ENCODE results near the gene FRAT2.

DNA sequence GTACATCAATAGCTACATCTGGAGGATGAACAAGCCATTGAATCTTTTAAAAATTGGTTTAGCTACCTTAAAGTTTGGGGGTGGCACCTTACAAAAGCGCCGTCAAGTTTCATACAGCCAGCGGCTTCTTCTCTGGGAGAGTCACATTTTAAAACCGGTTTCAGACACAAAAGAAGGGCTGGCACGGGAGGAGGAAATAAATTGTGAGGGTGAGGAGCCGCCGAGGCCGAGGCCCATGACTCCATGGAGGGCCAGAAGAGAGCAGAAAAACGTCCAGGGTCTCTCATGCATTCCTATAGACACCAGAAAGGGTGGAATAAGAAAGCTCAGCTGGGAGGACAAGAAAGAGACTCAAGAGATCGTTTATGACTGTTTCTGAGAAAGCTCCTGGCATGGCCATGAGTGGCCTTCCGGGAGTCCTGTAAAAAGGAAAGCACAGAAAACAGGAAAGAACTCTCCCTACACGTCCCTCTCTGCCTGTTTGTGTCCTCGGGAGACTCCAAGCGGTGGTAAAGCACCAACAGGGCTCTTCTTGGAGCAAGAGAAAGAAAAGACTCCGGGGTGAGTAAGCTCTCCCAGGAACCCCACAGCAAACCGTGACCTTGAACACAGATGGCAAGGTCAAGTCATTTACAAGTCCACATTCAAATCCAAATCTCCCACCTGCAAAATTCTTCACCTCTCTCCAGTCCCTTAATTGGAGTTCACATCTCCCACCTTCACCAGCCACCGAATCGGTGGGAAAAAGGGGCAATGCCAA, 1.8 kb downstream of the FRAT2 start:
- TF ChIP-seq, protein P1, sequence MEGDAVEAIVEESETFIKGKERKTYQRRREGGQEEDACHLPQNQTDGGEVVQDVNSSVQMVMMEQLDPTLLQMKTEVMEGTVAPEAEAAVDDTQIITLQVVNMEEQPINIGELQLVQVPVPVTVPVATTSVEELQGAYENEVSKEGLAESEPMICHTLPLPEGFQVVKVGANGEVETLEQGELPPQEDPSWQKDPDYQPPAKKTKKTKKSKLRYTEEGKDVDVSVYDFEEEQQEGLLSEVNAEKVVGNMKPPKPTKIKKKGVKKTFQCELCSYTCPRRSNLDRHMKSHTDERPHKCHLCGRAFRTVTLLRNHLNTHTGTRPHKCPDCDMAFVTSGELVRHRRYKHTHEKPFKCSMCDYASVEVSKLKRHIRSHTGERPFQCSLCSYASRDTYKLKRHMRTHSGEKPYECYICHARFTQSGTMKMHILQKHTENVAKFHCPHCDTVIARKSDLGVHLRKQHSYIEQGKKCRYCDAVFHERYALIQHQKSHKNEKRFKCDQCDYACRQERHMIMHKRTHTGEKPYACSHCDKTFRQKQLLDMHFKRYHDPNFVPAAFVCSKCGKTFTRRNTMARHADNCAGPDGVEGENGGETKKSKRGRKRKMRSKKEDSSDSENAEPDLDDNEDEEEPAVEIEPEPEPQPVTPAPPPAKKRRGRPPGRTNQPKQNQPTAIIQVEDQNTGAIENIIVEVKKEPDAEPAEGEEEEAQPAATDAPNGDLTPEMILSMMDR (IDR thresholded peaks at IDR 0.05), result no peak
- TF ChIP-seq POLR2A (IDR thresholded peaks at IDR 0.05), result no peak
